Esophagus mucosa (tissue), 1 donor: Measurements from ENCODE around the gene PC. TPM values are rescaled to one million over a fixed set of nuclear protein-coding genes. Genes with fewer than 3 reads are reported as not detected.

Source experiments
- ATAC-seq: fragments of 200-7000 bp; cut with Tn5 transposase; one replicate; pipeline ENCODE4 v1.9.1; 2020
- total RNA-seq: library from RNA; stranded (reverse); gene quantifications from one replicate; pipeline ENCODE4 v1.2.4, GENCODE V29; 2023
- donor health status: DM: yes; HTN: yes; CAD: no.

PC gene
- total RNA-seq, 1 donor from 2014 or later: 50.5 TPM

DNA sequence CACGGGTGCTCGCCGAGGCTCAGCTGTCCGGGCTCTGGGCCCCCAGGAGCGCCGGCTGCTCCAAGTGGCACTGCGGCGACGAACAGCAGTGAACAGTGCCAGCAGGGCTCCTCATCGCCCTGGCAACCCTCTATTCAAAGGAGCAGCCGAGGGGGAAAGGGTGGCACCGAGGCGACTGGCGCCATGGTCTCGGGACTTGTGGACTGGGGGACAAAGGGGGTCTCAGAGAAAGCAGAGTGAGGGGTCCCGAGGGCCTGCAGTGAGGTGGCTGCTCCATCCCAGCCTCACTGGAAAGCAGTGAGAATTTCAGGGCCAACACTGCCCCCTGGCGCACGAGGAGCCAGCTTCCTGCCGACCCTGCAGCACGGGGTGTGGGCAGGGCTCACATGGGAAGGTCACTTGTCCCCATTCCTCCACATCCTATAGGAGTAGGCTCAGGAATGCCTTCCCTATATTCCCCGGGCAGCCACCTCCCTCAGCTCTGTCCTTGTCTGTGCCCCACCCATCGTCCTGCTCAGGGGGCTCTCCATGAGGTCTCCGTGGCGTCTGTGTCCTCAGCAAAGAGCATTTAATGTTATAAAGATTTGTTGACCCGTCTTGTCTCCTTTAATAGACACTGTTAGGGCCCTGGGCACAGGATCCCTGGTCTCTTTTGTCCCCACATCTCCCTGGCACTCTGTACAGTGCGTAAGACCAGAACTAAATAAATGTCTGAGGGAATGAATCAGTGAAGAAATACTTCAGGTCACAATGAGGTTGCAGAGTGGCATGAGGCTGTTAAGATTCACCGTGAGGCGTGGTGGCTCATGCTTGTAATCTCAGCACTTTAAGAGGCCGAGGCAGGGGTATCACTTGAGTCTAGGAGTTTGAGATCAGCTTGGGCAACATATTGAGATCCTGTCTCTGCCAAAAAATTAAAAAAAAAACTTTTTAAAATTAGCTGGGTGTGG, 74.9 kb downstream of the PC start:
- peak; percentile 69 for ATAC-seq

DNA sequence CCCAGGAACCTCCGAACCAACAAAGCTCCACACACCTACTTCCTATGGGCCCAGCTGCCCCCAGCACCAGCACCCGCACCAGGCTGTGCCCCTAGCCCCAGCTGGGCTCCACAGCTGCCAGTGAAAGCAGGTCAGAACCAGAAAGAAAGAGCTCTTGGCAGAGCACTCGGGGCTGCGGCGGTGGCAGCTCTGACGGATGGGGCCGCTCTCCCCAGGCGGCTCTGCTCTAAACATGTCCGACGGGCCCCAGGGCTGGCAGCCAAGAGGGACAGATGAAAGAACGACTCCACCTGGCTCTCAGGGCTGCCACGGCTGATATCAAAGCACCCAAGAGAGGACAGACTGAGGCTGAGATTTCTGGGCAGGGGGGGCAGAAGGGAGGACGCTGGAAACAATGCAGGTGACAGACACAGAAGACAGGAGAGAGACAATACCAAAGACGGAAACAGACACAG, 75.6 kb downstream of the PC start:
- peak; percentile 25 for ATAC-seq

DNA sequence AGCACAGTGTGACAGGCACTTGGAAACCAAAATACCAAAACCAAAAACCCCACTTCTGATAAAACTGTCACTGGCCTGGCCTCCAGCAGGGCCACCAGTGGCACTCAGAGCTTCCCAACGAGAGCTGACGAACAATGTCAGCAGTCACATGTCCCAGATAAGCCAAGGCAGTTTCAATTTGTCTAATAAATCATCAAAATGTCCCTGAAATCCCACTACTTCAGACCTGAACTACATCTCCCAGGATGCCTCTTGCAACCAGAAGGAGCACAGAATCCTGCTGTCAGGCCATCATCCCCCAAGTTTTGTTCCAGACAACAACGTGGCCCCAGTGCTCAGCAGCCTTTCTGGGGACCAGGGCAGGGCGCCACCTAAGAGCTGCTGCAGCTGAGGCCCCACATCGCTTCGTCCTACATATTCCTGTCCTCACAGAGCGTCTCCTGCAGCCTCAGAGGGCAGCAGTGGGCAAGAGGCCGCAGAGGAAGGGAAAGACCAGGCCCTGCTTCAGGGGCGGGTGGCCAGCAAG, 76.2 kb downstream of the PC start:
- ATAC-seq: no peak

DNA sequence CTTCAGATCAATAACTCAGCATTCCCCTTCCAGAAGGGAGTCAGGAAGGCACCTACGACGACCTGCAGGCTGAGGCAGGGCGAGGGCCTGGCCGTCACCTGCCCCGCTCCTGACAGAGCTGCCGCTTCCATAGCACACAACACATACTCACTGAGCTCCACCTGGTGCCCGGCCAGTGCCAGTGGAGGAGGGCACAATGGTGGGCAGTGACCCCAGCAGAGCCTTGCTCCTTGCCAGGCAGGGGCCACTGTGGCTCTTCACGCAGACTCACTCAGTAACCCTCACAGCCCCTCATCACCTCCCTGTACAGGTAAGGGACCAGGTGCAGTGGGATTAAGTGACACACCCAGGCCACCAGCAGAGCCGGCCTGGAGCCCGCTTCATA, 76.7 kb downstream of the PC start:
- ATAC-seq: peak; percentile 19

DNA sequence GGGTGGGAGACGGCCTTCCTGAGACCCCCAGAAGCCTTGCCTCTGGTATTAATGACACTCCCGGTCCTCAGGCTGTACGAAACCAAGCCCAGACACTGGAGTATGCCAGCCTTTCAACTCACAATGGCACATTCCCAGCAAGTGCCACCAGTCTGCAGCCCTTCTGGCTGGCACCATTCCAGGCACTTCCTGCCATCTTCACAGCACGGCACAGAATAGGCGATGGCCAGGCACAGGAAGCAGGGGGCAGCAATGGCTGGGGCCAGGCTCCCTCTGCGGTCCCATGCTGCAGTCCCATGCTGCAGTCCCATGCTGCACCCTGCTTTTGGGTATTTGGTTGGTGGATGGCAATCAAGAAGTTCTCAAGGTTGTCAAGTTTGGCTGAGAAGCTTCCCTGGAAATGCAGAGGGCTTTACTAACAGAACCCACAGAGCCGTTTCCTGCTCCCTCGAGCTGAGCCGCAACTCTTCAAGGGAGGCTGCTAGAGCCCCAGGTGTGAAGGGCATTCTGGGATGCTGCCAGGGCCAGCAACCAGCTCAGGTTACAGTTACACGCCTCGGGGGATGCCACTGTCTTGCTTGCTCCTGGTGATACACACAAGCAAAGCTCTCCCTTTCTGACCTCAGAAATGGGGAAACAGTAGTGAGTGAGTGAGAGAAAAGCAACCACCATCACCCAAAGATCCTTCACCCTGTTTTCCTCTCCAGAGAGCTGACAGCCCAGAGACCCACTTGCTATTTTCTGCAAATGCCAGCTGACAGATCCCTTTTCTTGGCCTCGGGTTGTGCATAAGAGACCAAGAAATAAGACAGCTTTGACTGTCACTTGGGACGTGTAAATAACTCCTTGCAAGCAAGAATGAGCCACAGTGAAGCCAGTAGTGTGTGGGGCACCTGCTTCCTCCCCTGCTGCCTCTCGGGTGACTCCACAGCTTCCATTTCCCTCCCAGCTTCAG, 77.4 kb downstream of the PC start:
- ATAC-seq: peak; percentile 13

DNA sequence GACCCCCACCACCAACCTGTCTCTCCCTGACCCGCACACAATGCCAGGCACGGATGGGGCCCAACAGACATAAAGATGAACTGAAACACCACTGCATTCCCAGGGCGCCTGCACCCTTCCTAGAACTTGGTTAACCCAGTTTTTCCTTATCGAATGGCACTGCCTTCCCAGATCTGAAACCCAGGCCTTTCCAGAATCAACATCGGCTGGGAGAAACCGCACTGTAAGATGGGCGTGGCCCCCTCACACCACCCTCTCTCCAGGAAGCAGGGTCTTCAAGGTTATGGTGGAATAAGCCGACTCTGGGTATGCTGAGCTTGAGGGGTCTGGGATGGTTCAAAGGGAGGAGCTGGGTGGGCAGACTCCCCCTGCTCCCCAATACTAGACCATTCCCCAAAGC, 78.2 kb downstream of the PC start:
- no peak for ATAC-seq

DNA sequence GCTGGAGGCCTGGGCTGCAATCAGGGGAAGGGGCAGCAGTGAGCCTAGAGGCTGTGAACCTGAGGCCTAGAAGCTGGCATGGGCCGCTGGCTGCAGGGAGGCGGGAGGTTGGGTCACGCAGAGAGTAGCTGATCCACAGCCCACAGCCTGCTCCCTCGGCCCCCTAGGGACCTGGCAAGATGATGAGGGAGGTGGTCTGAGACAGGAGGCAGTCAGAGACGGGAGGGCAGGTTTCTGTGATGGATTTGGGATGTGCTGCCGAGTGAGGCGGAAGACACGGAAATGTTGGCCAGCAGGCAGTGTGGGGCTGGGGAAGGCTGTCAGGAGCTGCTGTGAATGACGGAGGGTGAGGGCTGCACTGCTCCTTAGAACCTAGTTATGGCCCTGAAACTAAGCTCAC, 78.6 kb downstream of the PC start:
- no peak for ATAC-seq

DNA sequence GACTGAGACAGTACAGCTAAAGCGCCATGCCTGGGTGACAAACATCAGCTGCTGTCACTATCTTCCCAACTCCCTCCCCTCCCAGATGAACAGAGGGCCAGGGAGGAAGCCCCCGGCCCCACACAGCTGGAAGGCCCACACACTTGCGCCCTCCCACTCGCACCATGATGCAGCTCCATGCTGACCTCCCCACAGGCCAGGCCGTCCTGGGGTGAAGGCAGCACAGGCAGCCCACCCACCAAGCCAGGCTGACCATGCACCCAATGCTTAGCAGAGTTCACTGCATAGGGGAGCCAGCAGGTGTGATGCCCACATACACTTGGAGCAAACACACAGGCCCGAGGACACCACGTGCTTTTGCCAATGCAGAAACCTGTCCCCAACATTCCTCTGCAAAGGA, 79.2 kb downstream of the PC start:
- ATAC-seq: no peak

DNA sequence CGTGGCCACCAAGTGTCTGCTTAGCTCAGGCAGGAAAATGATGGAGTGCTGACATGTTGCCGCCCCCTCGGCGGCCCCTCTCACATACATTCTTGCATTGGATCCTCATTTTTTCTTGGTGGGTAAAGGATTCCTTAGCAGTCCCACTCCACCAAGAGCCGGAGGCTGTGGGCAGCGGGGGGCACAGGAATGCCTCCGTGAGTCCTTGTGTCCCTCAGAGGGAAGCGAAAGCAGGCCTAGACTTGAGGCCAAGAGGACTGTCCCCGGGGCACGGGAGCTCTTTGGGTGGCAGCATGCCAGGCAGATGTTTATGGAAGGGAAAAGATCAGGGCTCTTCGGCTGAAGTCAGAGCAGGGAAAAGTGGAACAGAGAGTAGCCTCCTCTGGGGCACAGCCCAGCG, 79.7 kb downstream of the PC start:
- no peak for ATAC-seq

DNA sequence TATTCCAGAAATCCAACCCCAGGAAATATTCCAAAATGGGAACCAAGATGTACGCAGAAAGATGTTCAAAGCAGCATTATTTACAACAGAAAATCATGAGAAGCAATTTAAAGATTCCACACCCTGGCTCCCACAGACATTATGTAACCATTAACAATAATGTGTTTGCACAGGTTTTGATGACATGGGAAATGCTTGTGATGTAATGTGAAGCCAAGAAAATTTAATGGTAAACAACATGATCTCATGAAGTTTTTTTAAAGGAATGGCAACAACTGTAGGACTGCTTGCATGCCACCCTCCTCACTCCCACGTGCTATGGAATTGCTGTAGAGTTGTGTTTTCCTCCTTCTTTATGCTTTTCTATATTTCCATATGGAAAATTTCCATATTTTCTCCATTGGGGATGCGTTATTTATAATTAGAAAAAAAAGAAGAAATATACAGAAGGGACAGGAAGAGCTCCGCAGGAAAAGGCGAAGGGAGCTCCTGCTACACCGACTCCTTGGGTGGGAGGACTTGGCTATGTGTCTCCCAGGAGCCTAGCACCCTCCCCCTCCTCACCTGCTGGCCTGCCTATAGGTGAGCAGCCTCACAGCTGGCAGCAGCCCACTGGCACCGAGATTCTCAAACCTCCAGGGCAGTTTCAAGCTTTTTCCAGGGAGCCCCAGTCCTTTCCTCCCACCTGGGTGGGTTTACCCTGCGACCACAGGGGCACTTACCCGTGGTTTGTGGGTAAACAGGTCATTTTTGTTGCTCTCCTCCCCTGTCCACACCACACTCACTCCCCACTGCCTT, 80.4 kb downstream of the PC start:
- no peak for ATAC-seq

DNA sequence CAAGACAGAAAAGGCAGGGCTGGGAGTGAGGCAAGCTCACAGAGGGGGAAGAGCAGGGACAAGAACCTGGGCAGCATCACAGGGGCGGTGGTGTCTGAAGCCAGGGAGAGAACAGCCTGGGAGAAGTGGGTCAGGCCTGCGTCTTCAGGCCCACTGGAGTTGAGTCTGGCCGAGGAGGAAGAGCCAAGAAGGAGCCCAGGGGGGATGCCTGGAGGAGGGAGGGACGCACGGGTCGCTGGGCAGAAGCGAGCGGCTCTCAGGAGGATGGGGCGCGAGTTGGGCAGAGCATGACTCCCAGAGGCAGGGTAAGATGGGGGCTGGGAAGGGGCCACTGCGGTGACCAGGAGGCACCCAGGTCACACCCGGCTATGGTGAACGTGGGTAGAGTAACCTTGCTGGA, 82.8 kb downstream of the PC start:
- ATAC-seq: no peak

DNA sequence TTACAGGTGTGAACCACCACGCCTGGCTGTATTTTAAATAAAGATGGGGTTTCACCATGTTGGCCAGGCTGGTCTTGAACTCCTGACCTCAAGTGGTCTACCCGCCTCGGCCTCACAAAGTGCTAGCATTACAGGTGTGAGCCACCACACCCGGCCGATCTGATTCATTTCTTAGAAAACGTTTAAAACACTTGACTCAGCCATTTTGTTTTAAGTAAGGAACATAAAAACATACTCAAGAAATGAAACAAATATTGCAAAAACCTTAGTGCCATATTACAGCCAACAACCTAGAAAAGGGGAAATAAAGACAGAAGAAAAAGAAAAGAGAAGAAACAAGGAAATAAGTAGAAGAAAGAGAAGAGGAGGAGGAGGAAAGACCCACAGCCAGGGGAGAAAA, 84.0 kb downstream of the PC start:
- ATAC-seq: no peak

DNA sequence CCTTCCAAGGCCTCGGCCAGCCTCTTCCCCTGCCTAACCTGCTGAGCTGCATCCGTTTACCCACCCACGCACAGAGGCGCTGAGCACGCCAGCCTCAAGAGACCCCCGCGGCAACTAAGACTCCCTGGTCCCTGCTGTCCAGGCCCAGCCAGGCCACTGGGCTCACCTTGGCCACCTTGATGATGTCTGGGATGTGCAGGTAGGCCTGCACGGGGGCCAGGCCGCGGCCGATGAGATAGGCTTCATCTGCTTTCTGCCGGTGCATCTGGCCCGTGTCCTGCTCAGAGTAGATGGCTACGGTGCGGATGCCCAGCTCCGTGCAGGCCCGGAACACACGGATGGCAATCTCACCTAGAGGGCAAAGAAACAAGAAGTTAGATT, 86.7 kb downstream of the PC start:
- no peak for ATAC-seq

DNA sequence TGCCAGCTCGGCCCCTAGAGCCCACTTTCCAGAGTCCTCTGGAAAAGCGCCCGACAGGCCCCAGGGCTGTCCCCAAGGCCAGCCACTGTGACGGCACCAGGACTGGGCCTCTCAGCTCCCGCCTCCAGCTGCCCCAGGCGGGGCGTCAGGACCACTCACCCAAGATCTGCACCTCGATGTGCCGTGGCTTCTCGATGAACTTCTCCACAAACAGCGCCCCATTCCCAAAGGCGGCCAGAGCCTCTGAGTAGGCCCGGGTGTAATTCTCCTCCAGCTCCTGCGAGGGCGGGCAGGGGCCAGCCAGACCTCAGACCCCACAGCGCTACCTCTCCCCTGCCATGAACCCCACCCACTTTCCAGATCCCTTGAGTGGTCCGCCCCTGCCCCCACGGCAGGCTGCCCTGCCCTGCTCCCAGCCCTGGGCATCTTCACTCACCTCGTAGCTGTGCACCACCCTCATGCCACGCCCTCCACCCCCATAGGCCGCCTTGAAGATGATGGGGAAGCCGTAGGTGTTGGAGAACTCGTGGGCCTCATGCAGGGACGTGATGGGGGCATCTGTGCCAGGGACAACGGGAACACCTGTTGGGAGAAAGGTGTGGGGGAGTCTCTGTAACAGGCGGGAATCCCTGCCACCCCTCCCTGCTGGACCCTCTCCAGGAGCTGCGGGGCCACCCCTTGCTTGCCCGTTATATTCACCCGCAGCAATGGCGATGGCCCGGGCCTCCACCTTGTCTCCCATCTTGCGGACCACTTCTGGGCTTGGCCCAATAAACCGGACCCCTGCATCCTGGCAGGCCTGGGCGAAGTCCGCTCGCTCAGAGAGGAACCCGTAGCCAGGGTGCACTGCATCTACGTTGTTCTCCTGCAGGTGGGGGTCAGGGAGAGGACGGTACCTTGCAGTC, 87.3 kb downstream of the PC start:
- no peak for ATAC-seq

DNA sequence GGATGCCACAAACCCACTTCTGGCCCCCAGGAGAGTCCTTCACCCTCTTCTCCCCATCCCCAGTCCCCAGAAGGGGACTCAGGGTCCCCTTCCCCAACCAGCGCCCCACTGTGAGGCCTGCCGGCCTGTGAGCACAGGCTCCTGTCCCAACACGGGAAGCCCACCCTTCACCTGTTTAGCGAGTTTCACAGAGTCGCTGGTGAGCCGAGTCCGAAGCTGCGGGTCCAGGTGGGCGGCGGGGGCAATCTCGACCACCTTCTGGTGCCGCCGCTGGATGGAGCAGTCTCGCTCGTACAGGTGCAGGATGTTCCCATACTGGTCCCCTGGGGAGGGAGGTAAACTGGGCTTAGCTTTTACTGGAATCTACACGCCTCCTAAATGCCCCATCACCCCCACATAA, 88.1 kb downstream of the PC start:
- ATAC-seq: no peak

DNA sequence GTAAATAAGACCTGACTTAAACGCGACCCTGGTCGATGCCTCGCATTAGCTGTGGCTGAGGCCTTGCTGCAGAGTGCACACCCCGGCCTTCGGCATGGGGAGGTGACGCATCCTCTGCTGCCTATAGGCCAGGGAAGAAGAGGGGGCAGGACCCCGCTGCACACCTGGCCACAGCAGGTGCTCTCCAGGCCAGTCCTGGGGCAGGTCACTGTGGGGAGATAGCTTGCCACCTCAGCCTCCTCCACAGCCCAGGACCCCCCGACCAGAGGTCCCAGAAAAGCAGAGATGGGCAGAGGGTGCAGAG, 88.7 kb downstream of the PC start:
- ATAC-seq: peak; percentile 4

DNA sequence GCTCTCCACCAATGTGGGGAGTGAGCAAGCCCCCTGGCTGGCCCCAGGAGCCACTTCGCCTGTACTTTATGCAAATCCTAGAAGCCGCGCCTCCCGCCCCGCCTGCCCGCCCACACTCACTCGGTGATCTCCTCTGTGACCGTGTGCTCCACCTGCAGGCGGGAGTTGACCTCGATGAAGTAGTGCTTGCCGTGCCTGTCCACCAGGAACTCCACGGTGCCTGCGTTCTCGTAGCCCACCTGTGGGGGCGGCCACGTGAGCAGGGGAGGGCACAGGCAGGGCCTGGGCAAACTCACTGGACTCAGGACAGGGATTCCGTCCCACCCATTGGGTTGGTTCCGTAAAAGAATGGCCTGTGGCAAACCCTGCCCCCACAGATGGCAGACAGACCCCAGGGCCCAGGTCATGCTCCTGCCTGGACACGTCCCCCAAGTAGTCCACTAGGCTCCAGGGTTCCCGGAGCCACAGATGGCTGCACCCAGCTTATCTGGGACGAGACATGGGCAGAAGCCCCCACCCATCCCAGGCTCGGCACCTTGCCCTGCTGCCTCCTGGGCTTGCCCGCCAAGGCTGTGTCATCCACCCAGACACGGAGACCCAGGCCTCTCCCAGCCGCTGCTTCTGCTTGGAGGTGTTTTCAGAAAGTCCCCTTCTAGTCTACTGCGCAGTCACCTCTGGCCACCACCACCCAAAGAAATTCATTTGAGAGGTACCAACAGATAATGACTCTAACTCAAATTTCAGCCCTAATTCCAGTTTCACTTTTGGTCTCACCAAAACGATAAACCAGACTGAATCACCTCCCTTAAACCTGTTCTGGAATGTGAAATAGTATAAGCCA, 89.2 kb downstream of the PC start:
- peak; percentile 56 for ATAC-seq

DNA sequence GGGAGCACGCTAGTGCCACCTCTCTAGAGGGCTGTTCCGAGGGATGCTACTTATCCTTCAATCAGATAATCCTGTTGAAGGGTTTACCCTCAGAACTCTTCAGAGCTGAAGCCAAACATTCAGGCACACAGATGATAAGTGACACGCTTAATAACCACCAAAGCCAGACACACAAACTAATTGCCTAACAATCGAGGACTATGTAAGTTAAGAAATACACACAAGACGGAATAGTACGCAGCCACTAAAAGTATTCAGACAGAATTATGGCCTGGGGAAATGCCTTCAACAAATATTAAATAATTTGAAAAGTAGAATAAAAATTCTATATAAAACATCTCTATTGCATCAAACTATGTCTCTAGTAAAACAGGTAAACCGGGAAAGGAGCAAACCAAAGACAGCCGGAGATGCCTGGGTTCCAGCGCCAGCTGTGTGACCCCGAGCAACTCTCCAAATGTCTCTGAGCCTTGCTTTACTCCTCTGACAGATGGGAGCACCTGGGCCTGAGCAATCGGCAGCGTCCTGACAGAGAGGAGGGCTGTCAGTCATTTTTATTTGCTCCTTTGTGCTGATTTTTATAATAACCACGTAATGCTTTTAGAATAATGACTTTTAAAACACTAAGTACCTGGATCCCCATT, 90.0 kb downstream of the PC start:
- ATAC-seq: no peak

DNA sequence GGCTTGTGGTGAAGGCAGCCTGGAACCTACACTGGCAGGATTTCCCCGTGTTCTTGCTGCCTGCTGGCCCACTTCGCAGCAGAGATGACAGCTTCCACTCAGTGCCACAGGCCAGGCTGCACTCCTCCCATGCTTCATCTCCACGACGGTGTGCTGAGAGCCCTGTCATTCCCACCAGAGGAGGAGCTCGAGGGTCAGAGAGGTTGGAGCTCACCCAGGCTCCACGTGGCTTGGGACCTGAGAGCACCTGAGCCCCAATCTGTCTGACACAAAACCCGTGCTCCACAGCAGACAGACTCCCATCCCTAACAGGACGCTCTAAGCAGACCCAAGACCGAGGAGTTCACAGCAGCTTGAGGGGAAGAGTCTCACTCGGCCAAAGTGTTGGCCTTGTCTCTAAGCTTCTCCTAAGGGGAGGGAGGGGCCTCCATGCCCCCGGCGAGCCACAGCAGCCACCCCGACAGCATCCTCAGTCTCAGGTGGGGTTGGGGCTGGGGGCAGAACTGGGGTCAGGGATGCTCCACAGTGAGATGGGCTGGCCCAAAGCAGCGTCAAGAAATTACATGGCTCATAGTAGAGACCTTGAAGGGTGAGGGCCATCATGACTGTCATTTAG, 90.7 kb downstream of the PC start:
- no peak for ATAC-seq
